Activated CD4-positive, alpha-beta T cell treated with anti-CD3 and anti-CD28 coated beads for 4 hours (primary cell): ENCODE measurements around the gene CCDC88C.
A peak's percentile ranks its signal among the peaks of the same experiment; 100 is the strongest.
"Not testable (repeated sequence)": the region's sequence is repeated elsewhere in the genome, so short reads cannot be mapped to it uniquely, and the experiment has no call there.

ENCODE experiments used
- DNase-seq, 2 donors: peaks; one replicate each; pipeline ENCODE4 v3.0.0-alpha.2; 2020

The CCDC88C gene

DNA sequence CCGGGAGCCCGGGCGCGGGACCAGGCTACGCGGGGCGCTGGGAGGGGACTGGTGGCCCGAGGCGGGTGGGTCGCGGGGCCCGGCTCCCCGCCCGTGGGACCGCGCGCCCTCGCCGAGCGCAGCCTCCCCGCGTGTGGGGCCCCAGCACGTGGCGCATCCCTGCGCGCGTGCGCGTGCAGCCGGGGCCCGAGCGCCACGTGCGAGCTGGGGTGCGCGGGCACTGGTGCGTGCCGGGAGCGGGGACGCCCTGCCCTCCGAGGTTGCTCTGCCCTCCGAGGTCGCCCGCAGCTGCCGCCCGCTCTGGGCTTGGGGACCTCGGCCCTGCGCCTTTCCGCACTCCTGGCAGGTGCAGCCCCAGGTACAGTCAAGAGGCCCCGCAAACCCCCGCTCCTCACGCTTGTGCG is 365 bp upstream of the CCDC88C start:
- peak; percentile 59 to 77 for DNase-seq

DNA sequence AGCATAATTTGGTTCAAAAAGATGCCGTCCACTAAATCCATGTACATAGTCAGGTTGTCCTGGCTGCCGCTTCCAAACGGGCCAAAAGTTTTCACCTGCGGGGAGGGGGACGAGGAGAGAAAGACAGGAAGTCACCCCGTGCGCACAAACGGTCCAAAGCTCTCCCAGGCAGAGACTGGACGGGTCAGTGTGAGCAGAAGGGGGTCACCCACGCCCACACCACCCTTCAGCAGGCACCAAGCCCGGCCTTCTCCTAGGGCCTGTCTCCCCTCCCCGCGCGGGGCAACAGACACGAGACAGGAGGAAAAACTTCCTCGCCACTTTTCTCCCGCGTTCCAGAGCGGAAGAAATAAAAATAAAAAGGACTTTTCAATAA is 888 bp downstream of the CCDC88C start:
- peak in 1 of 2 donors; percentile 32 for DNase-seq

DNA sequence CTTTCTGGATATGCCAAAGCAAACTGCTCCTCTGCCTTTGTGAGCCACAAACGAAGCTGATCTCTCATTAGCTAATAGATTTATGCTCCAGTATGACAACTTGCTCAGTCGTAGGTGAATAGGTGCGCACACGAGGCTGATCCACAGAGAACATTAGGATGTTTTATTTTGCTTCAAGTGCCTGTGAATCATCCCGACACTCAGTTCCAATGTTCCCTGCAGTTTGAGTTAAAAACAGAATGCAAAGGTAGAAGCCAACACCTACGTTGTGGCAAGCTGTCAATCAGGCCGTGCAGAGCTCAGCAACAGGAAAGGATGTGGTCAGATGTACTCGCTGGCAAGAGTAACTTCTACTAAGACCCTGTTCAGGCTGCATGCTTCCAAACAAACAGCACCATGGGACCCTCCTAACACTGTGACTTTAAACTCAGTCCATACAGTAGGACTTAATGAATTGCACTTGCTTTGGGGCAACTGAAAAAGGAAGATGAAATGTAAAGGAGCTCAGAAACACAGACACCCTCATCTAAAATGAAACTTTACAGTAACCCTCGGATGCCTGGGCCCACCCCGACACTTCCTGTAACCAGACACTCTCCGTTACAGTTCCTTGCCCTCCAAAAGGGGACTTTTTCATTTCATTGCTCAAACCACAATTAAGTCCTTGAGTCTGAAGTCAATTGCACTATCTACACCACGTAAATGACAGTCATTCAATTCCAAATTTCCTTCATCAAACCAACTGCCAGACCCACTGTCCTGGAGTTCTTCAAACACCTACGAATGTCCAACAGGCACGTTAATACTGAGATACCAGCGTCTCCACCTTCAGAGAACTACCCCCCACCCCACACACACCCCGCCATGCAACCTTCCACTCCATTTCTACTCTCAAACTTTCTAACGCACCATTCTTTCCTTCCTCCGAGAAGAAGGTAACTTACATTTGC is 1.6 kb downstream of the CCDC88C start:
- DNase-seq, result peak; percentile 52 to 69

DNA sequence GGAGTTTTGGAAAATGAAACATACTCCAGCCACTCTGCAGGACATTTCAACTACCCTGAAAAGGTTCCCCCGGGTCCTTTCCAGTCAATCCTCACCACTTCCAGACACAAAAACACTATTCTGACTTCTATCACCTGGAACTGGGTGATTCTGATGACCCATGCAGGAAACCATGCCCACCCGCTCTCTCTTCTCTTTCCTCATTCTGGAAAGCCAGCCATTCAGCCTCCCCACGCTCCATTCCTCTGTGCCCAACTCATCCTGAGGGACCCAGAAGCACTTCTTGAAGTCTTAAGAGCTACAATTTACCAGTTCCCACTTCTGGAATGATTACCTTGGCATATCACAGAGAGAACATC is 3.2 kb downstream of the CCDC88C start:
- DNase-seq, result no peak

DNA sequence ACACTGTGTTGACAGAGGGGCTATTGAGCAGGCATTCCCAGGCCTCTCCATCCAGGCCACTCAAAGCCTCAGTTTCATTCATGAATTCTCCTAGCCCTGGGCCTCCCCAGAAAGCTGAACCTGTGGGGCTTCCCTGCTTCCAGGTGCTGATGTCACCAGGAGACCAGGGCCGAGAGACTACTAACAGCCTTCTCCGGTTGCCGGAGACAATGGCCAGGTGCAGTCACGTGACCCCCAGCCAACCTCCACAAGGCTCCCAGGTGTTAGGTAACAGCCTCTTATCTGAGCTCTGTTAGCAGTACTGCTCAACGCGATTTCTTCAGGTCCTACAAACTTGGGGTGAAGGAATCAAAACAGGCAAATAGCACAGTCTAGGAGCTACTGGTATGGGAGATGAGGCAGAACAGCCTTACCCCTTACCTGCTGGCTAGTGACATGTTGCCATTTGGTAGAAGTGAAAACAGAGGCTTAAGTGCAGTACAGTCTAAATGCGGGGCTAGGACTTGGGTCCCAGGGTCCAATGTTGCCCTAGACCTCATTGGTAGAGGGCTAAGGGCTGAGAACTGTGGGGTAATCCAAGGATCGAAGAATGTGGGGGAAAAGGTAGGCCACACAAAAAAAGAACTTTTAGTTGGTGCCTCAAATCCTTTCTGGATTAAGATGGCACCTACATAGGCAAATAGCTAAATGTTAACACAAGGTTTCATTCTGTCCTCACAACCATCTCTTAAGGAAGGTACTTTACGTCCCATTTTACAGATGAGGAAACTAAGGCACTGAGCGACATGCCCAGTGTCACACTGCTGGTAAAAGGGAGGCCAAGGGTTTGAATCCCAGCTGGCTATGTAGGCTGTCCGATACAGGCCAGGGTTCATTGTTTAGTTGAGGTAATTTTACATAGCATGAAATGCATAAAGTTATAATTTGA is 3.8 kb downstream of the CCDC88C start:
- DNase-seq, result peak in 1 of 2 donors; percentile 52

DNA sequence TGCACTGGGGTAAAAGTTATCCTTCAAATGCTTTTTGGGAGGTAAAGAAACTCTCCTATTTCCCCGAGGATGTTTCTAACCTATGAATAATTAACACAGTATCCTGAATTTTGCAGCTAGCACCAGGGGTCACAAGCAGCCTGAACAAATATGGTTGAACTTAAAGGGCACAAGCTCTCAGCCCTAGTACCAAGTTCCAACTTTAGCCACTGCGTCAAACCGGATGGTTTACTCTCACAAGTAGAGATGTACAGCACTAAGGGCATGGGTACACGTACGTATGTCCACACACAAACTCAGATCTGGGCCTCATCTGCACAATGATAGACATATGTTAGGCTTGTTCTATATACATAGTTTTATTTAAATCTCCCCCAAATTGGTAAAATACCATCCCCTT is 4.7 kb downstream of the CCDC88C start:
- no peak for DNase-seq

DNA sequence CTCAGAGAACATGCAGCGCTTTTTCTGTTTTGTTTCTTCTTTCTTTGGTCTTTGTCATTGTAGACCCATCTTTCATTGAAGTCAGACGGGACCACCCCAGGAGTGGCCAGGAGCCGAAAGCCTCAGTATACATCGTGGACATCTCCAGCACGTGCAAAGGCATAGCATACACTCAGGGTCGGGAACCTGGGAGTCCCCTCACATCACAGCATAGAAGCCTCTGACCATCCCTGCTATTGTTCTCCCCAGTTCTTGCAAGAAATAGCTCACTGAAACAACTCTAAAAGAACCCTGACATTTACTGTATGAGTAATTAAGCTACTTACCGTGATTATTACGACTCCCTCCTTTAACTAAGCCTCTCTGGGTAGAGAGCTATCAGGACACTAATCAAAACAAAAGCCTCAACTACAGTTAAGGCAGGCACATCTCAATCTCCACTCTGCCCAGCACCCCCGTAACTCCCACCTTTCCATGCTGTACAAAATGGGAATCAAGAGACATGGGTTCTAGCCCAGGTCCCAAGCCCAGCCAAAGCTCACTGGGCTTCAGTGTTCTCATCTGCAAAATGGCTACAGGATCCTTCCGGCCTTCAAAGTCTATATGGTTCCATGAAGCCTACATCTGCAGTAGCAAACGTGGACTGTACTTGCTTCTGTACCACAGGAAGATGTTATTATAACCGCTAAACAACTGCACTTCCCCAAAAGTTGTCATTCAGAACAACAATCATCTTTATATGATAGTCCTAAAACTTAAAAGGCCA is 6.7 kb downstream of the CCDC88C start:
- no peak for DNase-seq

DNA sequence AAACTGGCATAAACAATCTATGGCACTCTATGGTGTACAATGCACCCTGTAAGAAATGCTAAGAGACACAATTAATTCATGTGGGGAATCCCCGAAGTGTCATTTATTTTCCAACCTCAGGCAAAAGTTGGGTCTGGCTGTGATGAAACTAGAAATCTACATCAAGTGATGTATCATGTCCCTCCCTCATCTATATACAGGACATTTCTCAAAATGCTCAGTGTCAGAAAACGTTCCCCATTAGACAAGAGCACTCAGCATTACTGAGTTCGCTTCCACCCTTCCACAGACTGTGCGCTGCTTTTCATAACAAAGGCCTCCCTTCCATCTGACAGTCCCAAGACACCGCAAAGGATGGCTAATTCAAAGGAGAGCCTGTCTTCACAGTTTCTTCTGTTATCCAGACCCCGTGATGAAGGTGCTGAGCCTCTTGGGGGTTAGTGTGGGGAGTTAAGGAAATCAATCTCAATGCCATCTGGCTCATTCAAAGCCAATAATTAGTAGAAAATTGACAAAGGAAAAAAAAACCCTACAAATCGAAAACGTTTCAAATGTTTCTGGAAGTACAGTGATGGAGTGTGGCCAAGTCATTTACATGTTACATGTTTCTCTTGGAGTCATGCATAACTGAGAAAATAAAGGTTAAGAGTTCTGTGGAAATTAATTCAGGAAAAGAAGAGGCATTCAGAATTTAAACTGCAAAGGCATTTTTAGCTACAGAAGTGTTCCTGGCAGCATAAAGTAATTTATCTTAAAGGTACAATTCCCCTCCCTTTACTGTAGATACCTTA is 7.5 kb downstream of the CCDC88C start:
- peak; percentile 37 to 53 for DNase-seq

DNA sequence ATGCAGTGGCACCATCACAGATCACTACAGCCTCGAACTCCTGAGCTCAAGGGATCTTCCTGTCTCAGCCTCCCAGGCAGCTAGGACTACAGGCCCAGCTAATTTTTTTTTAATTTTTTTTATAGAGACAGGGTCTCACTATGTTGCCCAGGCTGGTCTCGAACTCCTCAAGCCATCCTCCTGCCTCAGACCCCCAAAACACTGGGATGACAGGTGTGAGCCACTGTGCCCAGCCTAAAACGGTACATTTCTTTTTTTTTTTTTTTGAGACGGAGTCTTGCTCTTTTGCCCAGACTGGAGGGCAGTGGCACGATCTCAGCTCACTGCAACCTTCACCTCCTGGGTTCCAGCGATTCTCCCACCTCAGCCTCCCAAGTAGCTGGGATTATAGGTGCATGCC is 8.4 kb downstream of the CCDC88C start:
- DNase-seq, result not testable (repeated sequence)

DNA sequence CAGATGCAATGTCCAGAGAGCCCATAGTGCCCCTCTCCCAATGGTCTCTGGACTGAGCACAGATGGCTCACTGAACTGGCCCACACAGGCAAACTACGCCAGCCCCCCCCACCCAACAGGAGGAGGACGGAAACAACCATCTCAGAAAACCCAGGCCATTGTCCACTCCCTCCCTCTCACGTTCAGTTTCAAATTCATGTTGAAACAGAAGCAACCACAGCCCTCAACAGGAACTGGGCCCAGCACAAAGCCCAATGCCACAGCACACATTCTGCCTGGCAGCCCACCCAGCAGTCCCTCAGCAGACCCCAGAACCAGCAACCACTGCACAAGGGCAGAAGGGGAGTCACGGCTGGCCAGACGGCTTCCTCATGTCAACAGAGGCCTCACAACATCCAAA is 10.6 kb downstream of the CCDC88C start:
- DNase-seq, result no peak

DNA sequence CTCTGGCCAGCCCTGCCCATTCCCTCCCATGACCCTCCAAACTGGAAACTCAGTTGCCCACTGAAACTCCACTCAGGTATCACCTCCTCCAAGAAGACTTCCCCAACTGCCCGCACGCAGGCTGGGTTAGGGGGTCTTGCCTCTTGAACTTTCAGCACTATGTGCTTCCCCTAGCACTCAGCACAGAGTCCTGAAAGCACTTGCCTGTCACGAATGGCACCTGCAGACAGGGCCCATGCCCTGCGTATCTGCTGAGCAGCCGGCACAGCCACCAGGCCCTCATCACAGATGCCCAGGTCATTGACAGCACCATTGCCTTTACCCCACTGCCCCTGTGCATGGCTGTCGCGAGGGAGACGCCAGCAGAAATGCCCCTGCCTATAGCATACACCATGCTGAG is 11.2 kb downstream of the CCDC88C start:
- no peak for DNase-seq

DNA sequence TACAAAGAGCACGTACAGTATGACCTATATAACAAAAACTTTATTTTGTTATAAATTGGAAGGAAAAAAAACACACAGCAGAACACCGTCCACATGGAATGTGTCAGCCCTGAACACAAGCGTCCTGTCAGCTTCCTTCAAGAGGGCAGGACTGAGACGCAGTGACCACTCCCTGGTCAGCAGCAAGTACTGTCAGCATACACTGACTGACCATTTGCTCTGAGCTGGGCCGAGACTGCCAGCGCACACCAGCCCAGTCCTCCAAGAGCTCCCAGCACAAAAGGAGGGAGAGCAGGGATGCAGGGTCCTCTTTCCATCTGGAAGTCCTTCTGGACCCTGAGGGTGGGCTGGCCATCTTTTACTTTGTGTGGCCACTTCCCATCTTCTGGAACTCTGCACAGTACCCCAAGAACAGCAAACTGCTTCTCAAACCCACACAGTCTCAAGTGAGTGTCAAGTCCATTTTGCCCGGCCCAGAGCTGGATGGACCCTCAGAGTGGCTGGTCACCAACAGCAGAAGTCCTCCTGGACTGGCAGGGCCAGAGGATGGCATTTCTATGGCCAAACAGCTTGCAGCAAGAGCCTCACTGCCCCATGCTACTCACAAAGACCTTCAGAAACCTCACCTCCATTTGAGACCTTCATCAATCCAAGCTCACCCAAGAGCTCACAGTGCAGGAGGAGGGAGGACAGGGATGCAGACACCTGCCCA is 11.7 kb downstream of the CCDC88C start:
- no peak for DNase-seq

DNA sequence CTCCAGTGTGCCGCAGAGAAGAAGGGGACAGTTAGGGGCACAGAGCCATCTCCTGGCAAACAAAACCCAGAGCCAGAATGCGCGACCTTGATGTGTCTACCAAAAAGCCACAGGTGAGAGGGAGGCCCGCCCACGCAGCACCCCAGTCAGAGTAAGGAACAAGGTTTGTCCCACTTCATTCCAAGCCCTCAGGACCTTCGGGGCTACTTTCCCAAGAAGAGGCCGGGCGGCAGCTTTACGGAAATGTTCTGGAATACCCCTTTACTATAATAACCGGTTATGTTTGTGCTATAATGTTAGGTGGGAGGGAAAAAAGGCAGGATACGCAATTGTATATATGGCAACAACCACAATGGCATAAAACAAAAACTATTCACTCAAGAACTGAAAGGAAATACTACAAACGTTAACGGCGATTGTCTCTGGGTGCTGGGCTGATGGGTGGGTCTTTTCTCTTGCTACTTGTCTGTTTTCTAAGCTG is 12.3 kb downstream of the CCDC88C start:
- DNase-seq, result peak; percentile 79 to 82

DNA sequence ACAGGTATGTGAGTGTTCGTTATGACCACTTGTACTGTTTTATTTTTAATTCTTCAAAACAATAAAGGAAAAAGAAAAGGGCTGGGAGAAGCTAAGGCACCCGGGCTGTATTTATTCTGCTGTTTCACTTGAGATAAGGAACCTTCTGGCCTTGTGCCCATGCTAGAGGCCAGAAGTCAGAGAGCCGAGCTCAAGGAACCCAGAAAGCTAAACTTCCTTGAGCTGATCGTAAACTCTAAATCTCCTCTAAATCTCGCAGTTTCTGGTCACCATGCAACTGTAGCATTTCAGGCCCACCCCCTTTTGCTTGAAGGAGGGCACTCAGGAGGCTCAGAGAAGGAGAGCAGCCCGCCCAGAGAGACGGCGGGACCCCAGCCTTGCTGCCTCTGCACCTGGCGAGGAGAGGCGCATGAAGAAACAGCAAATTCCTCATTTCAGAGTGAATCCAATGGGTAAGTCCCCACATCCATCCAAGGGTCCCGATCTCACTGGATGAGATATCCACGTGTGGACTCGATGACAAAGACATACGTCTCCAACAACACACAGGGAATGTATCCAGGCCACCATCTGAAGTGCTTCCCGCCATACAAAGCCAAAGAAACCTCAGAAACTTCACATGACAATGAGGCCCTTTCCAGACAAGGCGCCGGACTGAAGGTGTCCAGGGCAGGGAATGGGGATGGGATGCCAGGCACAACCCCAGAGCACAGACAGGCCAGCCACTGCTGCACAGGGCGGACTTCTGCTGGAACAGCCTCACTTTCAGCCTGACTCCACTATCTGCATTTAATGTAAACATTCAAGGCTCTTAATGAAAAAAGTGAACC is 14.6 kb downstream of the CCDC88C start:
- no peak for DNase-seq

DNA sequence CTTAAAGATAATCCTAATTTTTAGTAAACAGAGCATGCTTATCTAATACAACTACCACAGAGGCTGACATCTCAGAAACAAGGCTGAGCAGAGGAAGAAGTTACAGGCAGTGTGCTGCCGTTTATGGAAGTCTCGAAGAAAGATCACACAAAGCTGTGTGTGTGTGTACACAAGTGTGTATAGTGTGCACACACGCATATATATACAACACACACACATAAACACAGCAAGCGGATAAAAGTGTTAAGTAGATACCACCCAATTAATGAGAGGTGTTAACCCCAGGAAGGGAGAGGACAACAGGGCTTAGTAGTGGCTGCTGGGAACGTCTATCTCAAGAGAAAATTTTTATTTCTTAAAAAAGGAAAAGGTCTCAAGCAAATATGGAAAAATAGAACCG is 15.3 kb downstream of the CCDC88C start:
- no peak for DNase-seq

DNA sequence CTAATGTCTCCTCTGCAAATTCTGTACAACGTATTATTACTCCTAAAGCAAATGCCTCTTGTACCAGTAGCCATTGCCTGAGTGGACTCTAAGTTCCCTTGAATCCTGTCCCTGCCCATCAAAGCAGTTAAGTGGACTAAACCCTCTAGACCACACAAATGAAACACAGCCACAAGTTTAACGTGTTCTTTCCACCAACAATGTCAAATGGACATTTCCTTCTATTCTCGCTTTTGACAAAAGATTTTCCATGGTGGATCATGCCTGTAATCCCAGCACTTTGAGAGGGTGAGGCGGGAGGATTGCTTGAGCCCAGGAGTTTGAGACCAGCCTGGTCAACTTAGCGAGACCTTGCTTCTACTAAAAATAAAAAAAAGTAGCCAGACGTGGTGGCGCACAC is 15.9 kb downstream of the CCDC88C start:
- no peak for DNase-seq

DNA sequence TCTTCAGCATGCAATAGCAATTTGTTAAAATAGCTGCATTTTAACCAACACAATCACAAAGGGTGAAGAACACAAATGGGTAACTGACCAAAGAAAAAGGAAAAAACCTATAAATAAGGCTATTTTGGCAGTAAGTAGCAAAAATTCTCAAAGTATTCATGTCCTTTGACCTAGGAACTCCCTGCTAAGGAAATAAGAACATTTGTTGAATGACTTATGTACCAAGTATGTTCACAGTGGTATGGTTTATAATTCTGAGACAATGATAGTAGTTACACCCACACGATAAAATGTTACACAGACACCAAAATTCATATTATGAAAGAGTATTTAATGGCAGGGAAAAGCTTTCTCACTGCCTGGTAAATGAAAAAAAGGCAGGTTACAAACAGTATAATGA is 16.9 kb downstream of the CCDC88C start:
- no peak for DNase-seq

DNA sequence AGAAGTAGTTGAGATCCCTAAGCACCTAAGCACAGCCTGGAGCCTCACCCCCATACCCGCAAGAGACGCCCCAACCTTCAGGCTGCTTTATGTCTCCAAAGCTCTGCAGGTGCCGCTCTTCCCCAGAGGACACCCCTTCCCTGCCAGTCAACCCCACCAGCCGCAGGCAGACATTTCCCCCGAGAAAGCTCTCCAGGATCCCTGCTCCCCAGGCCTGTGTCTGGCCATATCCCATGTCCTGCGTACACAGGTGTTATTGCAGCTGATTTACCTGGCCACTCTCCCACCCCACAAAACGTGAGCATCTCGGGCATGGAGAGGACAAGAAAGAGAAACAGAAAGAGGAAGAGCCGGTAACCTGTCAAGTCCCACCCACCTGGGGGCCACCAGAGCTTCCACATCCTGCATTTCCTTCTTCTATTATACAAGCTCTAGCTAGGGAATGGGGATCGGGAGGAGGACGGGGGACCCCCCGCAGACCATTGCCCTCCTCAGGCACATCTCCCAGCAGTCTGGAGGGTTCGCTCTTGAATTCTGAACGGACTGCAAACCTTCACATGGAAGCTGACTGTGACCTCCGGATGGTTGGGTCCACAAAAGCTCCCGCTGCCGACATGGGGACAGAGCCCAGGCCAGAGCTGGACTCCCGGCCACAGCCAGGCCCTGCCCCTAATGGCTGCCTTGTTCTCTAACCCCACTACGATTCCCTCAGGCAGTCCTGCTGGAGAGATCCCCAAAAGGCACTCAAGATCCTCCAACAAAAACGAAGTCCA is 17.6 kb downstream of the CCDC88C start:
- DNase-seq, result peak; percentile 38 to 41

DNA sequence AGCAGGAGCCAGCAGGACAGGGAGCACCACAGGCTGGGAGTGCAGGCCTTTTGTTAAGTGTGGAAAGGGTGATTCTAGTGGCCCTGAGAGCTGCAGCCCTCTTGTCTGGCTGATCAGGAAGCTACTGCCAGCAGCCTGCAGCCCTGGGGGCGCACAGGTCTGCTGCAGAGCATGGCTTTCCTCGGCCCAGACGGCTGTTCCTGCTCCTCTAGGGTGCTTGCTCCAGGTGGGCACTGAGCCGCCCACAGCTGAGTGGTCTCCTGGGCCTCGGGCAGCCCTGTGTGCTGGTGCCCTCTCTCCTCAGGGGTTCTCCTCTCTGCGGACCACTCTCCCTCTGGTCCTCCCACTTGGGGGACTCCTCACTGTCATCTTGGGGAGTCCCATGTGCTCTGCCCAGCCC is 18.9 kb downstream of the CCDC88C start:
- DNase-seq, result no peak
